Measurements from ENCODE around the gene COLQ.
"Not testable (repeated sequence)": the region's sequence is repeated elsewhere in the genome, so short reads cannot be mapped to it uniquely, and the experiment has no call there.

Gene COLQ

DNA sequence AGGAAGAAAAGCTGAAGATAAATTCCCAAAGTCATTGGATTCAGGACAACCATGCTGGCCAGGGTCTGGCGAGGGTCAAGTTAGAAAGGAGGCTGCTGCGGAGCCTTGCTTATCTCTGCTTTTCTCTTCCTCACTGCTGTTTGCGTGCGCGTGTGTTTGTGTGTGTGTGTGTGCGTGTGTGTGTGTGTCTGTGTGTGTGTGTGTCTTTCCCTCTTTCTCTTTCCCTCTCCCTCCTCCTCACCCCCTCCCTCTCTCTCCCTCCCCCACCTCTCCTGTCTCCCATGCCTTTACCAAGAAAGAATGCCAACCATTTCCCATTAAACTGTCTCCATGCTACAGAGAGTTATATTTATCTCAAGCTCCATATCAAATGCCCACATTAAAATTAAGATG is at the start of gene COLQ:
COLQ (minus strand) TSS at position 134 of the 393 bp plus-strand sequence; CDS start at position 53, 81 bp downstream.
- DNase-seq (ENCODE audit: low spot score), result no peak

DNA sequence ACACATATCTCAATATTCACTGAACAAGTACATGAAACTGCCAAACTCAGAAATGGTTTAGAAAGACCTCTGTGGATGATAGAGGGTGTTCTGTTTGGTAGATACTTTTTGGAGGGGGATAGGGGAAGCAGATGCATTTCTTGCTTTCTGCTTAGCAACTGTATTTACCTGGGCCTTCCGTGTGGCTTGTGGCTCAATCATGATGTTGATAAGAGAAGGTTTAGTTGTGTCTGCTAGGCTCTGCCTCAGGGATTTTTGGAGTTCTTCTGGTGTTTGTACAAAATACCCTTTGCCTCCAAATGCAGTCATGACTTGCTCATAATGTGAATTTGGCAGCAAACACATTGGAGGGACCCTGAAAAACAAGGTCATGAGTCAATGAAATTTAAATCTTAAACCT is 41.7 kb upstream of the COLQ start:
- DNase-seq (ENCODE audit: low spot score), result no peak

DNA sequence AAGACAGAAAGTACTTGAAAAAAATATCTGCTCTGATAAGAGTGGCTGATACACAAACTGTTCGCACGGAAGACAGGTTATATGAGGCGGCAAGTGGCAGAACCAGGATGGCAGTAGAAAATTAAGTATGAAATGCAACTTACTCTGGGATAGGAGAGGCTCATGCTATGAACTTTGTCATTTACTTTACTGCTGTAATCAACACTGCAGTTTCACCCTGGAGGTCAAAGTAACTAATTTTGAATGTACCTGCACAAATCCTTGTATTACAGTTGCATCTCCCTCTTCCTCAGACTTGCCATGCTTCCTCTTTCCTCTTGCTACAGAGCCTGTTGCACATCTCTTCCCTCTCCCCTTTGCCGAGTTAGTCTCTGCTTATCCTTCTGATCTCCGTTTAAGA is 41.1 kb upstream of the COLQ start:
- DNase-seq (ENCODE audit: low spot score), result no peak

DNA sequence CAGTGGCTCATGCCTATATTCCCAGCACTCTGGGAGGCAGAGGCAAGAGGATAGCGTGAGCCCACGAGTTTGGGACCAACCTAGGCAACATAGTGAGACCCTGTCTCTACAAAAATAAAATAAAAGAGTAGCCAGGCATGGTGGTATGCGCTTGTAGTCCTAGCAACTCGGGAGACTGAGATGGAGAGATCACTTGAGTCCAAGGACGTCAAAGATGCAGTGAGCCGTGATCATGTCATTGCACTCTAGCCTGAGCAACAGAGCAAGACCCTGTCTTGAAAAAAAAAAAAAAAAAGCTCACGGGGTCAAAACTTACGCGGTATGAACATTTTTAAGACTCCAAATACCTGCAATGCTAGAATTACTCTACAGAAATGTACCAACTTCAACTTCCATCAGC is 37.1 kb upstream of the COLQ start:
- DNase-seq (ENCODE audit: low spot score), result no peak

DNA sequence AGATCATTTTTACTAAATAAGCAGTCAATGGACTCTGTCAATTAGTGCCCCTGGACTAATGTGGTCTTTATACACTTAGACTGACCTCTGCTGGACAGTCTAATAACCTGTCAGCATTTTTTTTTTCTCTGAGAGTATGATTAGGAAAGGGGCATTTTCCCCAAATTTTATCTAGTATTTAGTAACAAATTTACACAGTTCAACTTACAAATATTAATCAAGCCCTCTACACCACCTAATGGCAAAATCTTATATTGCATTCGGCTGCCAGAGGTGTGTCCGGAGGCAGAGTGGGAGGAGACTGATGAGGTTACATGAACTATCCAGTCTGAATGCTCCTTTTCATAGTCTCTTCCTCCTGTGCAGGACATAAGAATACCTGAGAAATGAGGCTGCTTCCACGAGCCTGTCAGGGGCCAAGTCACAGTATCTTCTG is 36.0 kb upstream of the COLQ start:
- DNase-seq (ENCODE audit: low spot score), result peak; percentile 79

DNA sequence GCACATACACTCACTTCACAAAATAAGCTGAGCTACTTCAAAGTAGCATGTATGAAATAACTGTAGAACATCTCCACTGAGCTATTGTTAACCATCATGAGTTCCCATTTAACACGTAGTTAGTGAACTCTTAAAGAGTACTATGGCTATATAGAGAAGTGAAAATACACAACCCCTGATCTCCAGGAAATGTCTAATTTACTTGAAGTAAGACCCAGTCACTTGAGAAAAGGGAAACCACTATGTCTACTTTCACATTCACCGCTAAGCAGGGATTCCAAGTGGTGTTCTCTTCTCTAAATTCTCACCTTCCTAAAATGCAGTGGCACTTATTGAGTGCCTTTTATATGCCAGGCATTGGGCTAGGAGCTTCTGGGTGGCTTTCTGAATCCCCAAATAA is 35.0 kb upstream of the COLQ start:
- no peak for DNase-seq (ENCODE audit: low spot score)

DNA sequence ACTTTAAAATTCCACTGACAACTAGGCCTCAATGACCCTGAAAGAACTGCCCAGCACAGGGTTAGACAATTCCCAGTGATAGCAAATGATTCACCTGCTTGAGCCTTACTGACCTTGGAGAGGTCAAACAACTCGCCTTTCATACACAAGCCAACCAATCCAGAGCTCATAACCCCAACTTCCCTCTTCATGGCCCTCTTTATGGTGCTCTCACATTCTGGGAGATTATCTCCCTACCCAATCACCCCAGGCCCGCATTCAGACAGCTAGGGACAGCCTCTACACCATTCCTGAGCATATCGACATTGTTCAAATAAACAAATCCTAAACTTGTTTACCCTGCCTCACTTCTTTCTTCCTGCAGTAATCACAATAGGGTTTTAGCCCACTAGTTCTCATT is 32.2 kb upstream of the COLQ start:
- no peak for DNase-seq (ENCODE audit: low spot score)

DNA sequence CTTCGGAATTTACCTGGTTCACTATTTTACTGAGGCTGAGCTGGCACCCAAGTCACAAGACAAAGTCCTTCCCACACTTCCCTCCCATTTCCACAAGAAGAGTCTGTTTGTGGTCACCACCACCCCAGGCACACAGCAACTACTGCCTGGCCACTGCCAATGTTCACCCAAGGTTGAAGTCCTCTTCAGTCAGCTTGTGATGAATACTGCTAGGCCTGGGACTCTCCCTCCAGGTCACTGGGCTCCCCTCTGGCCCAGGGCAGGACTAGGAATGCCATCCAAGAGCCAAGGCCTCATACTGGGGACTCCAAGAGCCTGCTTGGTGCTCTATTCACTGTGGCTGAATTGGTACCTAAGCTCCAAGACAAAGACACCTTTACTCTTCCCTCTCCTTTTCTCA is 30.4 kb upstream of the COLQ start:
- DNase-seq (ENCODE audit: low spot score), result no peak

DNA sequence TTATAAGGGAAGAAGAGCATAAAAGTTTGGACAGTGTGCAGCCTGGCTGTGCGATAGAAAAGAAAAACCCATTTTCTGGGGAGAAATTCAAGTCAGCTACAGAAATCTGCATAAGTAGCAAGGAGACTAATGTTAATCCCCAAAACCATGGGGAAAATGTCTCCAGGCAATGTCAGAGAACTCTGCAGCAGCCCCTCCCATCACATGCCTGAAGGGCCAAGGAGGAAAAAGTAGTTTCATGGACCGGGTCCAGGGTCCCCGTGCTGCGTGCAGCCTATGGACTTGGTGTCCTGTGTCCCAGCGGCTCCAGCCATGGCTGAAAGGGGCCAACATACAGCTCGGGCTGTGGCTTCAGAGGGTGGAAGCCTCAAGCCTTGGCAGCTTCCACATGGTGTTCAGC is 28.3 kb upstream of the COLQ start:
- no peak for DNase-seq (ENCODE audit: low spot score)

DNA sequence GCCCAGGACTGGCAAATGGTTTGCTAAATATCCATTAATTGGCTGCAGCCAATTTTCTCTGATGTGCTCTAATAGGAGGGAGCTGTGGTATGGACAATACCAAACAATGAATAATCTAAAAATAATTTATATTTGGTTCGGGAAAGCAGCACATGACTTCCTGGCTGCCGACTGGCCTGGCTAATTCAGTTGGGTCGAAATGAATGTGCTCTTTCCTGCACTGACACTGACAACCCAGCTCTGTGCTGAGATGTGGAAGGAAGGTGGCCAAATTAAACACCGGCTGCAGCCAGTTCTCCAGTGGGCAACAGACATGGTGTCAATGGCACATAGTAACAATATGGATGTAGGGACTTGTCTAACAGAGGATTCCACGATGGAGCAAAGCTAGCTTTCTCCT is 21.1 kb upstream of the COLQ start:
- DNase-seq (ENCODE audit: low spot score), result no peak

DNA sequence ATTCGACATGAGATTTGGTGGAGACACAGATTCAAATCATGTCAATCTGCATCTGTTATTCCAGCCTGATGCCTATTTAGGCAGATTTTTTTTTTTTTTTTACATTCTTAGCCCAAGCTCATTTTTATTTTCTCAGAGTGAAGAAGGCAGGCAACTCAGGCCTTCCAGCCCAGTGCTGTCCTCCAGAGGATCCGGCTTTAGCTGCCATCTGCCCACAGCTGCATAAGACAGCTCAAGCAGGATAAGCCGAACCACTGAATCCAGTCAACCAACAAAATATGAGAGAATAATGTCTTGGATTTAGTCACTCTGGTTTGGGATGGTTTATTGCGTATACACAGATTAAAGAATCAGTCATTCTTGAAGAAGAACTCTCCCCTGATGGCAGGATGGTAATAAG is 19.9 kb upstream of the COLQ start:
- no peak for DNase-seq (ENCODE audit: low spot score)

DNA sequence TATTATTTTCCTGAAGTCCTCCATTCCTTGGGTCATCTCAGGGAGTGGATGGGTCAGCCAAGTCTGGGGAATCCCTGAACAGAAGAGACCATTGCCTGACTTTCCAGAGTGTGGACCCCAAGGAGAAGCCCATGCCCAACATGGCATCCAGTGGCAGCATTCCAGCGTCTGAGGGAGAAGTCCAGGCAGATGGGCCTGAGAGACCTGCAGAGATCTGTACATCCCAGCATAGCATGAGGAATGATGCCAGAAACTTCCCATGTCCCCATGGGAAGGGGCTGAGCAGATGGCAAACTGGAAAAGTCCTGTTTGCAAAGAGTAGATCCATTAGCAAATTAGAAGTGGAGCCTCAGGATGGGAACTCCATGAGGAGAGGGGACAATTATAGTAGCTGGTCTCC is 17.6 kb upstream of the COLQ start:
- no peak for DNase-seq (ENCODE audit: low spot score)

DNA sequence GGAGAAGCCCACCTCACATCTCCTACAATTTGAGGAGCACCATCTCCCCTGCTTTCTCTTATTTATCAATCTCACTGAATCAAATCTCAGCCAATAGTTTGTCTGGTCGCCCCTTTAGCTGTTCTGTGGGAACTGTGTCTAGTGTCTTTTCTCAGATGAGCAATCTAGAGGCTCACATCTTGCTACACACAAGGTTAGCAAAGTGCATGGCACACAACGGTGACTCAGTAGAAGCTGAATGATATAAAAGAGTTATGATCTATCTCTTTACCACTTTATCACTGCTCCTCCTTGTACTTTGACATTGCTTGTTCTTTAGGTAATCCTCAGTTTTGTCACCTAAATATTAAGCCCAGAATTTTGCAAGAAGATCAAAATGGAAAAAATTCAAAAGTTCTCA is 16.8 kb upstream of the COLQ start:
- no peak for DNase-seq (ENCODE audit: low spot score)

DNA sequence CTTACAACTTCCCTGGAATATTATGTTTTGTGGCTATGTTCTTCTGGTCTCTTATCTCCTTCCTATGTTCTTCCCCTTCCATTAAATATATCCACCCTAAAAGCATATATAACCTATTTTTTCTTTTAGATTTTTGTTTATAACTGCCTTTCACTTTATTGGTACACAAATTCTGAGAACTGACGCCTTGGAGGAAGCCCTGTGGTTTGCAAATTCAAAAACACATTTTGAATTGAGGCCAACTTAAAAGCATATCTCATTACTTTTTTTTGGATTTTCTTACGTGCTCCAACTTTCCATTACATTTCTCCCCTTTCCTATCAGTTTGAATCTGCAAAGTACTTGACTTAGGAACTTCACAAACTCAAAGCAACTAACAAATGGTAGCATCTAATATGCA is 15.3 kb upstream of the COLQ start:
- no peak for DNase-seq (ENCODE audit: low spot score)

DNA sequence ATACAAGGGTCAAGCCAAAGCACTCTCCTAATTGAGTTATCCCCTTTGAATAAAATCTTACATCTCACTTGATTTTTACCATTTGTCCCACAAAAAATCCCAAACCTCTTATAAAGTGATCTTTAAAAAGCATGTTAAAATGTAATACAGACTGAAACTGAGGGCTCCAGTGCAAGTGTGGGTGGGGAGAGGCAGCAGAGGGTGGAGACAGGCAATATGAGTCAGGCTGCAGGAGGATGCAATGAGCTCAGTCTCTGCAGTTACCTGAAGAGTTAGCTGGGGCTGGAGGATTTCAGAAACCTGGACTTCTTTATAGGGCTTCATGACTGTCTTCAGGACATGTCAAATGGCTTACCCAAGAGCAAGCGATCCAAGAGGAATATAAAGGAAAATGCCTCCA is 14.2 kb upstream of the COLQ start:
- DNase-seq (ENCODE audit: low spot score), result no peak

DNA sequence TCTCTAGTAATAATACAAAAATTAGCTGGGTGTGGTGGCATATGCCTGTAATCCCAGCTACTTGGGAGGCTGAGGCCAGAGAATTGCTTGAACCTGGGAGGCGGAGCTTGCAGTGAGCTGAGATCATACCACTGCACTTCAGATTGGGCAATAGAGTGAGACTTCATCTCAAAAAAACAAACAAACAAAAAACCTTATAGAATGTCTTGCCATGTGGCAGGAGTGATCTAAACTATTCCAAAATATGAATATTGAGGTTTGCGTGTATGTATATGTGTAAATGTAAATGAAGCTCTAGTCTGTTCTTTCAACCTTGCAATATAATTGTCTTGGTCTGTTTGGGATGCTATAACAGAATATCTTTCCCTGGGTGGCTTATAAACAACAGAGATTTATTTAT is 11.1 kb upstream of the COLQ start:
- DNase-seq (ENCODE audit: low spot score), result not testable (repeated sequence)

DNA sequence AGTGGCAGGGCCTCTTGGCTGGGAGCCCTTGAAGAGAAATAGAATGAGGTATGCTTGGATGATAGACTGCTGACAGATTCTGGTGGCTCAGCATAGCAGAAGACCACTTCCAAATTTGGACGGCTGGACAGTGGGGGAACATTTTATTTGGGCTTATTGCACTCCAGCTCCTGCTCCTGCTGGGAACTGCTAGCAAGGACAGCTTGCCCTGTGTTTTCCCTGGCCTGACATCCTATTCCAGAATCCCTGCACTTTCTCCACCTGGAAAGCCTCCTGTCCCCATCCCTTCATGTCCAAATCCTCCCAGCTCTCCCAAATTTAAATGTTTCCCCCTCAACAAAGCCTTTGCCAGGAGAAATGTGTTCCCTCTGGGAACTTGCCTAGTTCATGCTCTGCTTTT is 9.8 kb upstream of the COLQ start:
- DNase-seq (ENCODE audit: low spot score), result no peak

DNA sequence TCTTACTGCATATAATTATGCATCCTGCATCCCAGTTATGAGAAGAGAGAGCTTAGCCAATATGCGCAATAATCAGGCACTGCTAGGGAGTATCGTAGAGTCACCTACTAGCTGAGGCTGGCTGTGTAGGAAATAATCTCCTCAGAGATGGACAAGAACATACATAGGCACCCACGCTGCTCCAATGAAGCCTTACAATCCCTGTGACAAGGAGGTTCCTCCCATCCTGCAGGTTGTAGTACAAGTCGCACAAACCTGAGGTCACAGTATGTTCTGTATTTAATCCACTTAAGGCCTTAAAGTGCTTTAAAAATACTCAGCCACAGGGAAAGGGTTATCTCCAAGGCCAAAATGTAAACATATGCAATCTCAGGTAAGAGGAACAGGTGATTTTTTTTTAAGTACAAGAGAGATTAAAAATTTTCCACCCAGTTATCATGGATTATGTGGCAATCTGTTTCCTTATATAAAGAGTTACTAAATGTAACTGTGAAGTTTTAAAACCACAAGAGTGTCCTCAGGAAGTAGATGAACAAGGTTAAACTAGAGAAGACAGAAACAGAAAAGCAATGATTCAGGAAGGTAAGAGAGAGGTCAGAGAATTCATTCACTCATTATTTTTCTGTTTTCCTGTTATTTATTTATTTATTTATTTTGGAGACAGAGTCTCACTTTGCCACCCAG is 7.5 kb upstream of the COLQ start:
- no peak for DNase-seq (ENCODE audit: low spot score)

DNA sequence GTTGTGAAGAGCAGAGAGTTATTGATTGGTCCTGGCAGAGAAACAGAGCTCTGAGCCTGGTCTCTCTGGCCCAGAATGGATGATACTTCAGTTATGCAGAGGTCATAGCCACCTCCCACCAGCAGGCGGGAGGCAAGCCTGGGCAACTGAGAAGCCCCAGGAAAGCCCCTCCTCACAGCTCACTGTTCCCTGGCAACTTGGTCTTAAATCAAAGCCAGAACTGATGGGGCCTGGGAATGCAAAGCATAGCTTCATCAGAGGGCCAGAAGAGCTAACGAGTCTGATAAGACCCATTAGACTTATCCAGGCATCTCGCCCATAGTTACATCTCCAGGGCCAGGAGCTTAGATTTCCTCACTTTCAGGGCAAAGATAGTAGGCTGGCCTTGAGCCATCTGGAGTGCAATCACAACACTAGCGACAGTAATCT is 5.5 kb upstream of the COLQ start:
- no peak for DNase-seq (ENCODE audit: low spot score)

DNA sequence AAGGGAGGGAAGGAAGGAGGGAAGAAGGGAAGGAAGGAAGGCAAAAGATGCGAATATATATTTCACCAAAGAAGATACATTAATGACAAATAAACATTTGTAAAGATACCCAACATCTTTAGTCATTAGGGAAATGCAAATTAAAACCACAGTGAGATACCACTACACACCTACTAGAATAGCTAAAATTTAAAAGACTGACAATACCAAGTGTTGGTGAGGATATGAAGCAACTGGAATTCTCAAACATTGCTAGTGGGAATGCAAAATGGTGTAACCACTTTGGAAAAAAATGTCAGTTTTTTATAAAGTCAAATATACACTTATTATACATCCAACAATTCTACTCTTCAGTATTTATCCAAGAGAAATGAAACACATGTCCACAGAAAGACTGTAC is 4.3 kb upstream of the COLQ start:
- DNase-seq (ENCODE audit: low spot score), result no peak

DNA sequence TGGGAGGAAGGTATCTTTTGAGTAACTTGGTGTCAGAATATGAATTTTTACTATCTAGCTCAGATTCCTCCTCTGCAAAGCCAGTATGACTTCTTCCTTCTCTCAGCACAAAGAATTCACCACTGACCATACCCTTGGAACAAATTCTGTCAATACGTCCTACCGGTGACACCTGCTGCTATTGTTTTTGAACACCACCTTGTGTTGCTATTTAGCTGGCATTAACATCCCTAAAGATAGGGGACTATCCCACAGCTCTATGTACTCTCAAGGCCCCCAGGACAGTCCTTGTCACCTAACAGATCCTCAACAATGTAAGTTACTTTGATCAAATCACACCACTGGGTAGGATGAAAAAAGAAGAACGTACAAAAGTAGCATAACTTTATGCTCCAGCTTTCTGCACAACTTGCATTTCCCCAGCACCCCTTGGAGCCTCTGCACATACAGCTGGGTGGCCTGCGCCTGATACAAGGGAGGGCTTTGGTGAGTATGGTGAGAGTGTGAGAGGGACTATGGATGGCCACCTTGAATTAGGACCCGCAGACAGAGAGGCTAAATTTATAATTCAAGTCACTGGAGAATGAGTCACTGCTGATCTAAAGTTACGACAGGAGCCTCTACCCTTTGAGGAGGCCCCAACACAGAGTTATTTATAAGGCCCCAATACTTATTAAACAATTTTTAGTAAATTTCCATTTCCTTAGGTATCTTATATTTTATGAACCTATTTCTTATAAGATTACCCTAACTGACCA is 2.3 kb upstream of the COLQ start:
- no peak for DNase-seq (ENCODE audit: low spot score)

DNA sequence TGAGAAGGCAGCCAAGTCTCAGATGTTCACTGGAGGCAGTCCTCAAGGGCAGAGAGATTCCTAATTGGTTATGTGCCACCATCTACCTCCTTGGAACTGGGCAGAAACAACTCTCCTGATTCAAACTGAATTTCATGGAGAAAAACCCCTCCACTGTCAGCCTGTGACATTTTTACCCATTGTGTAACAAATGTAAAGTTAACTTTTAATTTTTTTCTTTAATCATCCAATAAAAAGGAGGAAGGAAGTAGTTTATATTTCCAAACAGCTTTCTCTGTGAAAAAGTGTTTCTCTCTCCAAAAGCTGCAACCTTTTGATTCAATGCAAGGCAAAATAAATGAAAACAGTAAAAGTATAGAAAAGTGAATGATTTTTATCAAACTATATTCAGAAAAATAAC is 510 bp upstream of the COLQ start:
- peak; percentile 24 for DNase-seq (ENCODE audit: low spot score)

DNA sequence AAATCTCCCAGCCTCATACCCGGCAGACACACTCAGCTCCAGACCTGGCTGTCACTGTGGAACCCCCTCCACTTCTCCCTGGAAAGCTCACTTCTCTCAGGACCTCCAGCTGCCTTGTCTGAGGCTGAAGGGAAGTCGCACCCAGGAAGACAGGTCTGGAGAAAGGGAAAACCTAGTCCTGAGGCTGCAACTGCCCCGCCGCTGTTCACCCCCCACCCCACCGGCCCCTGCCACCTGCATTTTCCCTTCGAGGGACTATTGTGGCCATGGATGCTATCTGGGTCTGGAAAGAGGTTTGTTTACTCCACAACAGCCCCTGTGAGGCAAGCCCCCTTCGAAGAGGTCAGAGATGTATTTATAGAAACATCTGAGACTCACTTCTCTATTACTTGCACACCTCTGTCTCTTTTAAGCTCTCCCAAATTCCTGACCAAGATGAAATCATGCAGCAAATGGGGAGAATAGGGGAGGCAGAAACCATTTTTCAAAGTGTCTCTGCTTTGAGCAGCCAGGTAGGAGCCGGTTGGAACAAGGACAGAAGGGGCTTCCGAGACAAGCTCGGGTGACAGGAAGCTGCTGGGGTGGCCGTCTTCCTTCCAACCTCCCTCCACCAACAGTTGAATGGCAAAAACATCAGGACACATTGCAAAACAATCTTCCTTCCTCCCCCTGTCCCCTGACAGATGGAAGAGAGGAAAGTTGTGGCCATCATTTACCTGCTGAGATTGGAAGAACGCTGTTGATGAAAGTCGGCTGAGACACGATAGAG is 518 bp downstream of the COLQ start:
- DNase-seq (ENCODE audit: low spot score), result peak; percentile 43
